ENCODE data around the gene KLF1. TPM values are rescaled to one million over a fixed set of nuclear protein-coding genes. Genes with fewer than 3 reads are reported as not detected.

KLF1 gene
- total RNA-seq, 1 experiment from 2014 or later, result 0.30 TPM

DNA sequence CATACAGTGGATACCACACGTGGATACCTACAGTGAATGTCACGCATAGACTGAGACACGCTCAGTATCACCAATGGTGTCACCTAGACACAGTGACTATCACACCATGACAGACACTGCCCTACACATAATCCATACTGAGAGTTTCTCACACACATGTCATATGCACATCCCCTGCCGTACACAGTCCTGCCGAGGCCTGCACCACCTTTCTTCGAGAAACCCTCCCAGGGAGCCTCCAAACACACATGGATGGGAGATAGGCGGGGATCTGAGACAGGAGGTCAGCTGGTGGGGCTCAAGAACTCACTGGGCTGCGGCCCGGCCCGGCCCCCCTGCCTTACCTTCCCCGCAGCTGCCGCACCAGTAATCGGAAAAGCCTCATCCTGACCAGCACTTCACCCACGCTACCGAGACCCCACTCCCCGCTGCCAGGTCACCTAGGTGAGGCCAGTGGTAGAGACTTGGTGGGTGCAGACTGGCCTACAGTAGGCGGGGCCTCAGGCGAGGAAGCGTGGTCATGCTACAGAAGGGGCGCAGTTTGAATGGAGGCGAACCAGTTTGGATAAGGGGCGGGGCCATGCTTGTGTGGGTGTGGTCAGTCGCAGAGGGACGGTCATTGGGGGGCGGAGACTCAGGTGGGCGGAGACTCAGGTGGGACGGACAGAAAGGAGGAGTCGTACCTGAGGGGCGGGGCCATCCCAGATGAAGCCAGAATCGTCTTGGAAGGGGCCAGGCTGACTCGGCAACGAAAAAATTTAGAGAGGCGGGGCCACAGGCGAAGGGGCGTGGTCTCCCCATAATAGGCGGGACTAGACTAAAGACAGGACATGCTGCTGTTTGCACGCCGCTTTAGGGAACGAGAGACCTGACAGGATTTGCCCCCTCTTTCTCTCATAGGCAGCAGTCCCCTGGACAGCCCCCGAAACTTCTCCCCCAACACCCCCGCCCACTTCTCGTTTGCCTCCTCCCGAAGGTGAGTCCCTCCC is 46.6 kb downstream of the KLF1 start:
- ChIA-PET CTCF (no interaction called here), POLR2A (ENCODE audit: low non-redundant PET) (no interaction called here)
- no peak for TF ChIP-seq EZH2 (IDR thresholded peaks at IDR 0.05; ENCODE audit: borderline replicate concordance, low read depth, low read length, poor library complexity, severe bottlenecking)
- TF ChIP-seq, protein P1, sequence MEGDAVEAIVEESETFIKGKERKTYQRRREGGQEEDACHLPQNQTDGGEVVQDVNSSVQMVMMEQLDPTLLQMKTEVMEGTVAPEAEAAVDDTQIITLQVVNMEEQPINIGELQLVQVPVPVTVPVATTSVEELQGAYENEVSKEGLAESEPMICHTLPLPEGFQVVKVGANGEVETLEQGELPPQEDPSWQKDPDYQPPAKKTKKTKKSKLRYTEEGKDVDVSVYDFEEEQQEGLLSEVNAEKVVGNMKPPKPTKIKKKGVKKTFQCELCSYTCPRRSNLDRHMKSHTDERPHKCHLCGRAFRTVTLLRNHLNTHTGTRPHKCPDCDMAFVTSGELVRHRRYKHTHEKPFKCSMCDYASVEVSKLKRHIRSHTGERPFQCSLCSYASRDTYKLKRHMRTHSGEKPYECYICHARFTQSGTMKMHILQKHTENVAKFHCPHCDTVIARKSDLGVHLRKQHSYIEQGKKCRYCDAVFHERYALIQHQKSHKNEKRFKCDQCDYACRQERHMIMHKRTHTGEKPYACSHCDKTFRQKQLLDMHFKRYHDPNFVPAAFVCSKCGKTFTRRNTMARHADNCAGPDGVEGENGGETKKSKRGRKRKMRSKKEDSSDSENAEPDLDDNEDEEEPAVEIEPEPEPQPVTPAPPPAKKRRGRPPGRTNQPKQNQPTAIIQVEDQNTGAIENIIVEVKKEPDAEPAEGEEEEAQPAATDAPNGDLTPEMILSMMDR (conservative IDR thresholded peaks at IDR 0.05; ENCODE audit: low read depth, low read length), result no peak
- peak; percentile 91 for DNase-seq (ENCODE audit: low spot score)
- Histone ChIP-seq H3K27me3 (replicated peaks; ENCODE audit: insufficient read depth, low read depth, low read length, poor library complexity) (no peaks in the 10 kb centered on the region), H3K9me3 (ENCODE audit: low read depth, low read length, poor library complexity, severe bottlenecking) (no peaks in the 10 kb centered on the region), H3K27ac (ENCODE audit: low read depth, low read length, poor library complexity, severe bottlenecking) (peak overlapping the region; percentile 11), H3K36me3 (ENCODE audit: insufficient read depth, low read length, poor library complexity, severe bottlenecking) (no peaks in the 10 kb centered on the region), H3K4me1 (ENCODE audit: insufficient read depth, low read length, poor library complexity, severe bottlenecking) (peaks cover 13% of the 10 kb centered on the region), H3K4me3 (ENCODE audit: low read depth, low read length, poor library complexity, severe bottlenecking) (peak overlapping the region; percentile 29)
- intact Hi-C loops (cut with micrococcal nuclease; ENCODE audit: unreplicated experiment), result no loop called here
- BruUV-seq (replicated peaks), result no TSS peak

DNA sequence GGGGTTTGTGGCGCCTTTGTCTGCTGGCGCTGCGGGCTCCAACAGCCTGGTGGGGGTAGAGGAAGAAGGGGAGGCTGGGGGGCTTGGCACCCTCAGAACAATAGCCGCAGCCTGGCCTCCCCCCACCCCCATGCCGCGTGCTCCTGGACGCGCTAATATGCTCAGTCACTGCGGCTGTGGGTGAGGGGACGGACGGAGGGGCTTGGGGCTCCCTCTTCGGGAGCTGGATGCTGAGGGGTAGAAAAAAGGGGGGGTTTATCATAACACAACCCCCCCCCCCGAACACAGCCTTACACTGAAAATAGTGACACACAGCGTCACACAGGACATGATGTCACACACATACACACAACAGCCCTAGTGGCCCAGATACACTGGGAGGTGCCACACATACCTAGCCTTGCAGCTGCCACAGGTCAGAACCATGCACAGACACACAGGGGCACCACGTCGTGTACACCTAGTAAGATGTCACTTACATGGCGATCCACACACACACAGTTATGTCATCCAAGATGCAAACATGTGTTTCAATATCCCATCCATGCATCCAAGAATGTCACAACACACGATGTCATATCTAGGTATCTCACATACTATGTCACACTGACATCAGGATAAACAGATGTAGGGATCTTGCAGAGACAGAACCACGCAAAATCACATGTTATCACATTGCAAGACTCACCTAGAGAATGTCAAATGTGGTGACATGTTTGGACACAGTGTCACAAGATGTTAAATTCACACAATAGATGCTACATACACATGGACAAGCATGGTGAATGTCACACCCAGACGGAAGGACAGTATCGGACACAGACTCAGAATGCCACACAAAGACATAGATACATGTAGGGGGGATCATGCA is 47.9 kb downstream of the KLF1 start:
- H3K27me3 ChIP-seq (replicated peaks; ENCODE audit: insufficient read depth, low read depth, low read length, poor library complexity), result no peaks in the 10 kb centered on the region
- peak overlapping the region; percentile 63 for H3K27ac ChIP-seq (ENCODE audit: low read depth, low read length, poor library complexity, severe bottlenecking)
- peaks cover 19% of the 10 kb centered on the region for H3K4me1 ChIP-seq (ENCODE audit: insufficient read depth, low read length, poor library complexity, severe bottlenecking)
- no peaks in the 10 kb centered on the region for H3K36me3 ChIP-seq (ENCODE audit: insufficient read depth, low read length, poor library complexity, severe bottlenecking)
- intact Hi-C loops (cut with micrococcal nuclease; ENCODE audit: unreplicated experiment), result no loop called here
- TSS peak; percentile 47 for BruUV-seq (replicated peaks)
- CTCF ChIA-PET, result interaction anchor here (0.6 kb wide), 1 partner anchor 52 kb away, joined by 6 read pairs; no protein-coding TSS in a partner anchor
- peak overlapping the region; percentile 84 for H3K4me3 ChIP-seq (ENCODE audit: low read depth, low read length, poor library complexity, severe bottlenecking)
- H3K9me3 ChIP-seq (ENCODE audit: low read depth, low read length, poor library complexity, severe bottlenecking), result no peaks in the 10 kb centered on the region
- POLR2A ChIA-PET (ENCODE audit: low non-redundant PET), result no interaction called here
- no peak for DNase-seq (ENCODE audit: low spot score)
- no peak for TF ChIP-seq EZH2 (IDR thresholded peaks at IDR 0.05; ENCODE audit: borderline replicate concordance, low read depth, low read length, poor library complexity, severe bottlenecking)
- TF ChIP-seq, protein P1 (conservative IDR thresholded peaks at IDR 0.05; ENCODE audit: low read depth, low read length), result no peak

DNA sequence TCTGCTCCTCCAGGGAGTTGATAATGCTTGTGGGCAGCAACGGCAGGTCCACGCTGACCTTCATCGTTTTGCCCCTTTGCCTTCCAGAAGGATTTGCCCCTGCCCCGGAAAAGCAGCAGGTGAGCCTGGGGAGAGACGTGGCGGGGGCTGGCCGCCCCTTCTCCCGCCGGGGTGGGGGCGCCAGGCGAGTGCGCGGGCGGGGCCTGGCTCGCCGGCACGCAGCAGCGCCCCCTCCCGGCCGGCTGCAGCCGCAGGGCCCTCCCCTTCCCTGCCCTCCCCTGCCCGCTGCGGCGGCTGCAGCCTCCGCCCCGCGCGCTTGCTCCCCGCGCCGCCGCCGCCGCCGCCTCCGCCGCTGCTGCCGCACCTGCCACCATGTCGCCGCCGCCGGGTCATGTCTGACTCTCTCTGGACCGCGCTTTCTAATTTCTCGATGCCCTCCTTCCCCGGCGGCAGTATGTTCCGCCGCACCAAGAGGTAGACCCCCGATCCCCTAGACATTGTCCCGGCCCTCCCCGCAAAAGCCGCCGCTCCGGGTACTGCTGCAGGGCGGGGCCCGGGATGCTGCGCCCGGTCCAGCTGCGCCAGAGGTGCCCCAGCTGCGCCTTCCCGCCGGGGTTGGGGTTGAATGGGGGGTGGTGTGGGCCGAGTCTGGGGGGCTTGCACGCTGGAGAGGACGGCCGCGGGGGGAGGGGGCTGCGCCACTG is 48.7 kb downstream of the KLF1 start, which contains the start of gene MAST1:
TSS of gene MAST1 (plus strand) at position 334 of the 704 bp plus-strand sequence. CDS start at position 392, 58 bp downstream.
- ChIA-PET POLR2A (ENCODE audit: low non-redundant PET) (no interaction called here), CTCF (interaction anchor here (0.6 kb wide), 1 partner anchor 52 kb away, joined by 6 read pairs; no protein-coding TSS in a partner anchor)
- Histone ChIP-seq H3K36me3 (ENCODE audit: insufficient read depth, low read length, poor library complexity, severe bottlenecking) (no peaks in the 10 kb centered on the region), H3K9me3 (ENCODE audit: low read depth, low read length, poor library complexity, severe bottlenecking) (no peaks in the 10 kb centered on the region), H3K27me3 (replicated peaks; ENCODE audit: insufficient read depth, low read depth, low read length, poor library complexity) (no peaks in the 10 kb centered on the region), H3K27ac (ENCODE audit: low read depth, low read length, poor library complexity, severe bottlenecking) (peak within 1 kb of the TSS; percentile 63), H3K4me3 (ENCODE audit: low read depth, low read length, poor library complexity, severe bottlenecking) (peak within 1 kb of the TSS; percentile 84), H3K4me1 (ENCODE audit: insufficient read depth, low read length, poor library complexity, severe bottlenecking) (peaks cover 19% of the 10 kb centered on the region)
- DNase-seq (ENCODE audit: low spot score), result peak; percentile 78
- TF ChIP-seq, protein P1 (conservative IDR thresholded peaks at IDR 0.05; ENCODE audit: low read depth, low read length), result no peak; the same call in none of the 2 replicates
- no peak for TF ChIP-seq EZH2 (IDR thresholded peaks at IDR 0.05; ENCODE audit: borderline replicate concordance, low read depth, low read length, poor library complexity, severe bottlenecking)
- no TSS peak for BruUV-seq (replicated peaks)
- intact Hi-C loops (cut with micrococcal nuclease; ENCODE audit: unreplicated experiment), result no loop called here
